Smooth muscle cell of the brain vasculature (primary cell): ENCODE results near the gene TRMT61B.

Experiments
- DNase-seq: peaks from one replicate; pipeline ENCODE4 v3.0.0-alpha.2; 2012; ENCODE audit warnings: low read depth, low spot score

TRMT61B gene

DNA sequence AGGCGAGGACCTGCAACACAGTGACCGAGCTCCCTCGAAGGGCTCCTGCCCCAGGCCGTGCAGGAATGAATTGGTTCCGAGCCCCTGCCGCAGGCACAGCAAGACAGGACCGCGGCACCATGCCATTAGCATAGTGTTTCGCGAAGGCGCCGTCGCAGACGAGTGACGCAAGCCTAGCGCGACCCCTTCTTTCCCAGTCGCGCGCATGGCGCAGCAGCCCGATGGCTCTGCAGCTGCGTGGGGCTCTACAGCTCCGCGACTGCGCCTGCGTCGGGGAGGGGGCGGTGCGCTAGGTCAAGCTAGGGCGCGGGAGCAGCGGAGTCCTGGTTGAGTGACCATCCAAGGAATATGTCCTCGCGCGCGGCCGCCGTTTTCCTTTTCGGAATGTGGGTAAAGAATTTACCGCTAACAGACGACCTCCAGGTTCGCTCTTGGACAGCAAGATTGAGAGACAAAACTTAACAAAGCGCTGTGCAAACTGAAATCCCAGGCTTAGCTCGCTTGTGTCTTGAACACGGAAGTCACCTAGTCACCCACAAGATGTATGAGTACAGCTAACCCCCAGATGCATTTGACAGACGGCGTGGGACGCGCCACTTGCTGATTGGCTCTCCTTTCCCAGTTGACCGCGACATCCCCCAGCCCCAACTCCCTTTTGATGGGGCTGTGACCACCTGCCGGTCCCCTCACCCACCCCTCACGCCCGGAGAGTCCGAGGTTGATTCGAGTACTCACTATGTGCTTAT, at the start of gene TRMT61B:
TRMT61B (minus strand) TSS at position 164 of the 746 bp plus-strand sequence; CDS start at position 132, 32 bp downstream.
- peak; percentile 83 for DNase-seq

DNA sequence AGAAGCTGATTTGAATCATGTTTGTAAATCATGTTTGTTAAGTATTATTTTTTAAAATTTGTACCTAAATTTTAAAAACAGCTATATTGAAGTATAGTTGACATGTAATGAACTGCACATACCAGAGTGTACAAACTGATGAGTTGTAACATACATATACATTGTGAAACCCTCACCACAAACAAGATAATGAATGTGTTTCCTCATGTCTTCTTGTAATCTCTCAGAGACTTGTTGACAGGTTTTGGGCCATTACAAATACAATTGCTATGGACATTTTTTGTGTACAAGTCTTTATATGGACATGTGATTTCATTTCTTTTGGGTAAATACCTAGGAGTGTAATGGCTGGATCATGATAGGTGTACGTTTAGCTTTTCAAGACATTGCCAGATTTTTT, 45.8 kb upstream of the TRMT61B start:
- no peak for DNase-seq

DNA sequence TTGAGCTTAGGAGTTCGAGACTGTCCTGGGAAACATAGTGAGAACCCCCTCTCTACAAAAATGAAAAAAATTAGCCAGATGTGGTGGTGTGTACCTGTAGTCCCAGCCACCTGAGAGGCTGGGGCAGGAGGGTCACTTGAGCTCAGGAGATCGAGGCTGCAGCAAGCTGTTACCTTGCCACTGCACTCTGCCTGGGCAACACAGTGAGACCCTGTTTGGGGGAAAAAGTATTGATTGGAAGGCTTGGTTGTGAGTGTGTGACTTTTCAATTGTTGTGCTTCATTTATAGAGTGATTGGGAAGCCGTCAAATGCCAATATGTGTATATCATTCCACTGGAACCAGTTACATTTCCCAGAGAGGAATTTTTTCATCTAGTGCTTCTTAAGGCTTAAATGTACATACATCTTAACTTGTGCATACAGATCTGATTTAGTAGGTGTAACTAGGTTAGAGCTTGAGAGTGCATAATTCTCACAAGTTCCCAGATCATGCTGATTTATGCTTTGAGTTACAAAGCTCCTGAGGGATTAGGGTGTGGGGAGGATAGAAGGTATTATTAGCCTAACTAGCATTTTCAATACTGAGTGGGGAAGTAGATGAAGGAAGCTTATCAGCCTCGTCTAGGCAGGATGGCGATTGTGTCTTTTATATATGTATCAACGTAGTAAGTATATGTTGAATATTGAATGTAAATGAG, 39.7 kb upstream of the TRMT61B start:
- no peak for DNase-seq

DNA sequence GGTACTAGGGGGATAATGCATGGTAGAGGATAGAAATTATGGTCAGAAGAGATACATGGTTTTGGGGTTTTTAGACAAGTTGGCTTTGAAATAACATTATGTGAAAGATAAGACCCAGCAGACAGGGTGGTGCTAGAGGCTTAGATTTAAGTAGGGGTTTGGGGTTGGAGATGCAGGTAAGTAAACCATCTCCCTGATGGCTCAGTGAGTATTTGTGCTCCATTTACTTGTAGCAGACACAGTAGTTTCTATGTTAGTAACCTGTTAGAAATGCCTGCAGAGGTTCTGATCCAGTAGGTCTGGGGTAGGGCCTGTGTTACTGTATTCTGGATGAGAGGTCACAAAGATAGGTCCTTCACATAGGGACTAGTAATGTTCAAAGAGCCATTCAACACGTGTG, 38.1 kb upstream of the TRMT61B start:
- no peak for DNase-seq

DNA sequence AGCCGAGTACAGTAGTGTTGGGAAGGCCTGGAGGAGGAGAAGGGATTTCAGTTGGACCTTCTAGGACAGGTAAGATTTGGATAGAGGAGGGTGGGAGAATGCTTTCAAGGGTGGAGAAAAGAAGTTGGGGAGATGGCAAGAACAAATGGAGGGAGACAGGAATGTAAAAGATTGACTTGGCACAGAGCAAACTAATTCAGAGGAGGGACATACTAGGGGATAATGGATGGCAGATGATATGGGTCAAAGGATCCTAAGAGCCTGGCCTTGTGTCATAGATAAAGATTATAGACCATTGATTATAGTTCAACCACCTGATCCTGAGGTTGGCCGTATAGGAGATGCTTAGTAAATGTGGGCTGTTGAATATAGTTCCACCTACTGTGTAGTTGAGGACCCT, 36.7 kb upstream of the TRMT61B start:
- DNase-seq = no peak

DNA sequence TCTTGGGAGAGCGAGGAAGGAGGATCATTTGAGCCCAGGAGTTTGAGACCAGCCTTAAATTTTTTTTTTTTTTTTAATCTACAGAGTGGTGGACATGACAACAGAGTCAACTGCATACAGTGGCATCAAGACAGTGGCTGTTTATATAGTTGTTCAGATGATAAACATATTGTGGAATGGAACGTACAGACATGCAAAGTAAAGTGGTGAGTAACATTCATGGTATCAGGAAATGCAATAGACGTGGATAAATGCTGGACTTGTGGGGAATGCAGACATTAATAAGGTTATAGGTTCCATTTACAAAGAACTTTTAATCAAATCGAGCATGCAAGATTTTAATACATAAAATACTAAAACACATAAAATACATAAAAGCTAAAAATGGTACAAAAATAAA, 36.3 kb upstream of the TRMT61B start:
- DNase-seq = no peak

DNA sequence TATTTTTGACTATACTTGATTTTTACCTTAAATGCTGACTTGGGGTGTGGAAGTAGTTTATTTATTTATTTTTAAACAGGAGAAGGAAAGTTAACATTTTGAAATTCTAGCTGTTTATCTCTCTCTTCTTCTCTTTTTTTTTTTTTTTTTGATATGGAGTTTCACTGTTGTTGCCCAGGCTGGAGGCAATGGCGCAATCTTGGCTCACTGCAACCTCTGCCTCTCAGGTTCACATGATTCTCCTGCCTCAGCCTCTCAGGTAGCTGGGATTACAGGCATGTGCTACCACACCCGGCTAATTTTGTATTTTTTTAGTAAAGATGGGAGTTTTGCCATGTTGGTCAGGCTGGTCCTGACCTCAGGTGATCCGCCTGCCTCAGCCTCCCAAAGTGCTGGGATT, 35.4 kb upstream of the TRMT61B start:
- no peak for DNase-seq

DNA sequence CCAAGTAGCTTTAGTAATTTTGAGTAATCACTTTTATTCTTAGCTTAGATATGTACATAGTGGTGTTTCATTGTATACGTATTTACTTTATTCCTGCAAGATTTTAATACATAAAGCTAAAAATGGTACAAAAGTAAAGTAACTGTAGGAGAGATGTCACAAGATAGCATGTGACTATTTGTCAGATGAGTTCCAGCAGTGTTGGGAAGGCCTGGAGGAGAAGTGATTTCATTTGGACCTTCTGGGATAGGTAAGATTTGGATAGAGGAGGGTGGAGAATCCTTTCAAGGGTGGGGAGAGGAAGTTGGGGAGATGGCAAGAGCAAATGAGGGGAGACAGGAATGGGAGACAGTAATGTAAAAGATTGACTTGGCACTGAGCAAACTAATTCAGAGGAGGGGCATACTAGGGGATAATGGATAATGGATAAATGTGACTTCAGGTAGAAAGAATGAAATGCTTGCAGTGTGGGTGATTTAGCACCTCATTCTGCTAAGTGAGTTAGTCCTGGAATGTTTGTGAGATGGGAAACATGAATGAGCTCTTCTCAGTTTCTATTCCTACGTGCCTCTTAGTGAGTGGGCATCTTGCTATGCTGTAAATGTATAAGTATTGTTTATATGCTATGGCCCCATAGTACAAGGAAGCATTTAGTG, 34.8 kb upstream of the TRMT61B start:
- no peak for DNase-seq

DNA sequence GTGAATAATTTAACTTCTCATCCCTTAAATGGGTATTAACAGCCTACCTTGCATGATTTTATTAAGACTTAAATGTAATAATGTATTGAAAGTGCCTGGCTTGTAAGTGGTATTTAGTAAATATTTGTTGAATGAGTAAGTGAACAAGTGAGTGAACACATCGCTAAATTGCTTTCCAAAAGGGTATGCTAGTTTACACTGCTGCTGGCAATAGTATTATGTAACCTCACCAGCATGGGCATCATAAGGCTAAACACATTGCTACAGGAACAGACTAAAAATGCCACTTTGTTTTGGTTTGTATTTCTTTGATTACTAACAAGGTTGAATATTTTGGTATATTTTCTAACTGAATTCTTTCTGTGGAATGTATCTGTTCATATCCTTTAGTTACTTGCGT, 34.2 kb upstream of the TRMT61B start:
- DNase-seq = no peak

DNA sequence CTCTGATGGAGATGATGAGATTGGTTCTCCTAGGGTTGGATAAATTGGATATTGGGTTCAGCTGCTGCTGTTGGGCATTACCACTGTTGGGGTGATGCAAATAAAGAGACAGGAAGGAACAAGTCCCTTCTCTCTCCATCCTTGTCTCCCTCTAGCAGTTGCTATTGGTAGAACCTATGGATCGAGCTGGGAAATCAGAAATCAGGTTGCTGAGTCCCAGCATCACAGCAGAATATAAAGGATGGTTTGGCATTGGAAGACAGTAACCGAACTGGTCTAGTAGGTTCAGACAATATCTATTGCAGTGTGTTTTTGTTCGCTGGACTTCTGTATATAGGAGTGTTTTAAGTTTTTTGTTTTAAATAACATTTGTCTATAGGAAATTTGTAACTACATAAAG, 32.5 kb upstream of the TRMT61B start:
- DNase-seq = no peak

DNA sequence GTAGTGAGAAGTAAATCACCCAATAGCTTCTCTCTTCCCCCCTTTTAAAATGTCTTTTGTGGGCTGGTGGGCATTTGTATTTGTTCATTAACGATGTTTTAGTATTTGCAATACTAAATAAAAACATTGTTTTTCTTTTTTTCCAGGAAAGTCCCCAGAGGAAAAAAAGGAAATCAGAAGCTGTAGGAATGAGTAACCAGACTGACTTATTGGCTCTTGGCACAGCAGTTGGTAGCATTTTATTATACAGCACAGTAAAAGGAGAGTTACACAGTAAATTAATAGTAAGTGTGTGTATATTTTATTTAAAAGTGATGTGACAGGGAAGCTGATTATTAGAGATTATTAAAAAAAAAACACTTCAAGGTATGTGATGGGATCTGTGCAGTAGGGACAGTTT, 31.7 kb upstream of the TRMT61B start:
- DNase-seq = no peak

DNA sequence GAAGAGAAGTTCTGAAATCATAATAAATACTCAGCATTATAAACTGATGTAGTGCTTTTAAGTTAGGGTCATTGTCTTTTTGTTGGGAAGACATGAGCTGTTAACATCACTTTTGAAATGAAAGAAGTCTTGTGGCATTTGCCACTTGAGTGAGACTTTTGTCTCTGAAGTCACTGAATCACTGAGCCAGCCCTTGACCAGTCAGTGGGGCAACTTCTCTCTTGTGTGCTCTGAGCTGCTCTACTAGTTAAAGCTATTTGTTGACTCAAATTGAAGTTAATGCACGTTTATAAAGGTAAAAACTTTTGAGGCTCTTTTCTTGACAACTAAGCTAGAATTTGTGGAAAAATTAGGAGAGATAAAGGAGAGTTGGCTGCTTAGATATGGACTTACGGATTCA, 31.1 kb upstream of the TRMT61B start:
- DNase-seq = no peak

DNA sequence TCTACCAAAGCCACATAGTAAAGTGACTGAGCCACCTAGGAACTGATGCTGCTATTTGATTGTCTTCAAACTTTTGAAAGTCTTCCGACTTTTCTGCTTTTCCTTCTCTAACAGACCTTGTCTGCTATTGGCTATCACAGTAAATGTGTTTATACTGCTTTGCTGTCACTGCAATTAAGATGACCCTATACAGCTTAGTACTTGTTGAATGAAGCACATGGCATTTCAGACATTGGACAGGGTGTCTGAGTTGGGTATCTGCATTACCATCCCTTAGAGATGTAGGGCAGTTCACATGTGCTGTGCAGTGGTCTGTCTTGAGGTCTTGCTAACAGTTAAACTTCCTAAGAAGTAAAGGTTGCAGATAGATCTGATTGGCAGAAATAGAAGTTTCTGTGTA, 27.9 kb upstream of the TRMT61B start:
- DNase-seq = no peak

DNA sequence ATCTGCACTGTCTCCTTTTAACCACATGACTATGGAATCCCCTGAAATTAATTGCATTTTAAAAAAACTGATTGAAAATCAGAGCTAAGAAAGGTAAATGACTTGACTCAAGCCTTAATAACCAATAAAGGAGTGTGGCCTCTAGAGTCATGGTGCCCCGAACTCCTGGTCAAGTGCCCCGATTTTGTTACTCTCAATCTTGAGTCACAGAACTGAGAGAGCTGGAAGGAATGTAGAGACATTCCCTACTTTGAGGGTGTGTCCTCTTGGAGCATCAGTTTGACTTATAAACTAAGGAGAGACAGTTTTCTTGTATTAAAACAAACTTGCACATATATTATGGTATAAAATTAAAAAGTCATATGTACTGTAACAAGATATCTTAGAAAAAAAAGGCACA, 26.8 kb upstream of the TRMT61B start:
- no peak for DNase-seq

DNA sequence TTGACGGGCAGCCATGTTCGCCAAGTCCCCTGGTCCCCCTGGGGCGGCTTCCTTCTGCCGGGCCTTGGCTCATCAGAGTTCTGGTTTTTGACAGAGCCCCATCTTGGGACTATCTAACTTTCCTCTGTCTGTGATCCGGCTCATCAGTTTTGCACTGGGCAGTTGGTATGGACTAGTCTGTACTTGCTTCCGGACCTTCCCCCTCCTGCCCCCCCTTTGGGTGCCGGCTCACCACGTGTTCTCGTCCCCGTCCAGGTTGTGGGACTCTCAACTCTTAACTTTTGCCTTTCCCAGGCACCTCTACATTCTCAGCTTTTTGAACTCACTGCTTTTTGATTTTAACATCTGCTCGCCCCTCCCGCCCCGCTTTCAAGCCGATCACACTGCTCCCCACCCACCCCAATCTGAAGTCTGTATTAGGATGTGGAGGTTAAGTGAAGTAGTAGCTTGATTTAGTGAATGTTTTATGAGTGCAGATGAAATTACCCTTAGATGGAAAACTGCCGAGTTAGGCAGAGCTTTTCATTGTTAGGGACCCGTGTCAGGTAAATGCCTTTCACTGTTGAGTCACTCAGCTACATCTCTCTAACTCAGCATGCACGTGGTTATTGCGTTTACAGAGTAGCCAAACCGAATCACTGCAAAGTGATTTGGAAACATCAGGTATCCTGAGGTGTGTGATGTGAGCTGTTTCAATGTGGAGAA, 25.2 kb upstream of the TRMT61B start:
- no peak for DNase-seq

DNA sequence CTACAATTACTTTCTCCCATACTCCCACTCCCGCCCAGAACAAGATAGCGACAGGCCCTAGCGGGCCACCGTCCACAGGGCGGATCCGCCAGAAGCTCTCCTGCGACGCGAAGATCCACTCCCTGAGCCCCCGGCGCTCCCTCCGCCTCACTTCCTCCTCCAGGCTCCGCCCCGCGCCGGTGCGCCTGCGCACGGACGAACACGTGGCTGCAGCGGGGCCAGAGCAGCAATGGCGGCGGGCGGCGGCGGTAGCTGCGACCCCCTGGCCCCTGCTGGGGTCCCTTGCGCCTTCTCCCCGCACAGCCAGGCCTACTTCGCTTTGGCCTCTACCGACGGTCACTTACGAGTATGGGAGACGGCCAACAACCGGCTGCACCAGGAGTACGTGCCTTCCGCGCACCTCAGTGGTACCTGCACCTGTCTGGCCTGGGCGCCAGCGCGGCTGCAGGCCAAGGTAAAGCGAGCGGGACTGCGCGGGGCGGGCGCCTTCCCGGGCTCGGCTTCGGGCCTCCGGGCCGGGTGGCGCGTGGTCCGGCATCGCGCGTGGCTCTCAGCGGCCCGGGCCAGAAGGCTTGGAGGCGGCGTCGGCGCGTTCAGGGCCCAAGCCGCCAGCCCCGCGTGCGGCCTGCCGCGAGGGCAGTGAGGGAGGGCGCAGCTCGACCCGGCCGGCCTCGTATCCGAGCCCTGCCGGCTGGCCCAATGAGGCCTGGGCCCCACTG, 24.5 kb upstream of the TRMT61B start, which contains the start of gene WDR43:
WDR43 (plus strand) TSS at position 198 of the 719 bp plus-strand sequence; CDS start at position 230, 32 bp downstream.
- peak; percentile 93 for DNase-seq

DNA sequence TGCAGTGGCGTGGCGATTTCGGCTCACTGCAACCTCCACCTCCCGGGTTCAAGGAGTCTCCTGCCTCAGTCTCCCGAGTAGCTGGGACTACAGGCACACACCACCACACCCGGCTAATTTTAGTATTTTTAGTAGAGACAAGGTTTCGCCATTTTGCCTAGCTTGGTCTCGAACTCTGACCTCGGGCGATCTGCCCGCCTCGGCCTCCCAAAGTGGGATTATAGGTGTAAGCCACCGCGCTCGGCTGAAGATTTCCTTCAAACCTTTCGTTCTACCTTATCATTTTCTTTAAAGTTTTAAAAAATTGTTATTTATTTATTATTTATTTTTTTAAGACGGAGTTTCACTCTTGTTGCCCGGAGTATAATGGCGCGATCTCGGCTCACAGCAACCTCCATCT, 23.4 kb upstream of the TRMT61B start:
- no peak for DNase-seq

DNA sequence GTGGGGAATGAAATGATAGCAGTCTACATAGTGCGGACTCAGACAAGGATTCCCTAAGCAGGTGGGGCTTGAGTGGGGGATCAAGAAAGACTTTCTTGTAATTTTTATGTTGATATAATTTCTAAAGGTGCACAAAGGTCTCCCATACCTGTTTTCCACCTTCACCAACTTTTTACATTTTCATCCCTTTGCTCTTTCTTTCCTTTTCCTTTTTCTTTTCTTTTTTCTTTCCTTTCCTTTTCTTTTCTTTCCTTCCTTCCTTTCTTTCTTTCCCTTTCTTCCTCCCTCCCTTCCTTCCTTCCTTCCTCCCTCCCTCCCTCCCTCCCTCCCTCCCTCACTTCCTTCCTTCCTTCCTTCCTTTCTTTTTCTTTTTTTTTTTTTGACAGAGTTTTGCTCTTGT, 10.1 kb upstream of the TRMT61B start:
- DNase-seq = no peak

DNA sequence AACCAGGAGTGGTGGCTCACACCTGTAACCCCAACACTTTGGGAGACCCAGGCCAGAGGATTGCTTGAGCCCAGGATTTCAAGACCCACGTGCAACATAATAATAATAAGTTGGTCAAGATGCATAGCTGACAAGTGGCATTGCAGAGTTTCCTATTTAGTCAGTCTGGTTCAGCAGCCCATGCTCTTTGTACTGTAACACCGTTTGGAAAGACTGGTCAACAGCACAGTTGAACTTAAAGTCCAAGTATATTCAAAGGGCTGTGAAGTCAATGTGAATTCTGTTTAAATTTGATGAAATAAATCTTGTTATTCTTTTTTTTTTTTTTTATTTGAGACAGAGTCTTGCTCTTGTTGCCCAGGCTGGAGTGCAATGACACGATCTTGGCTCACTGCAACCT, 1.5 kb upstream of the TRMT61B start:
- no peak for DNase-seq

DNA sequence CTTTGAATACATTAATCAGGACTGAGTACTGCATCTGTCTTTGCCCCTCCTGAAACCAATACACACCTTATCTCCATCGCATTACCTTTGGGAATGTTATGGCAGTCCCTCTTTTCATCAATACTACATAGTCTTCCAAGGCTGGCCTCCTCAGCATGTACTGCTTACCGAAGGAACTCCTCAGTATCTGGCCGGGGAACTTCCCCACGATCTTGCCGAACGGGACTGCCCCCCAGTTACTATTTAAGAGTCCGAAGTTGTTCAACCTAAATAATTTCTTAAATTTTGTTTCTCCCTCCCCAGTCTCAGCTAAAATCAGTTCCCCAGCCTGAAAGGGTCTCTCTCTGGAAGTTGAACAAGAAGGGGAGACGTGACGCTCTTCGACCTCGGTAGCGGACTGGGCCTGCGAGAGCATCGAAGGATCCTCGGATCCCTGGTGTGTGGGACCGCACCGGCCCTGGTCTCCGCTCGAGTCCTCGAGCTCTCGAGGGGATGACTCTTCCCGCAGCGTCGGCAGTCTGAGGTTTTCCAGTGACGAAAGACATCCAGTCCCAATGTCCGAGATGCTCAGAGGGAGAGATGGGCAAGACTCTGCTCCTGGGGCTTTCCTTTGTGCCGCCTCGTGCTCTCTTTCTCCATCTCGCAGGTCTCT, 489 bp downstream of the TRMT61B start:
- peak; percentile 2 for DNase-seq

DNA sequence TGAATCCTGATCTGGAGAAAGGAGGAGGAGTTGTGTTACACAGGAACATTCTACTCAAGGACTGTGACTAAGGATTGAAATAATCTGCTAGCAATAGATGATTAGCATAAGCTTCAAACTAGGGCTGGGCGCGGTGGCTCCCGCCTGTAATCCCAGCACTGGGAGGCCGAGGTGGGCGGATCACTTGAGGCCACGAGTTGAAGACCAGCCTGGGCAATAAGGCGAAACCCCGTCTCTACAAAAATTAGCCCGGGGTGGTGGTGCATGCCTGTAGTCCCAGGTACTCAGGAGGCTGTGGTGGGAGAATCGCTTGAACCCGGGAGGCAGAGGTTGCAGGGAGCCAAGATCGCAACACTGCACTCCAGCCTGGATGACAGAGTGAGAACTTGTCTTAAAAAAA, 1.5 kb downstream of the TRMT61B start:
- DNase-seq = no peak
